Astrocyte of the spinal cord (primary cell): Measurements from ENCODE around the gene PCDHGA1.

Source experiments
- DNase-seq: peaks from one replicate; pipeline ENCODE4 v3.0.0; 2011; ENCODE audit warnings: low read depth, low spot score
- H3K4me3 ChIP-seq: 2 replicates; pipeline ENCODE4 v1.5.1; 2011; ENCODE audit warnings: low read depth, mild to moderate bottlenecking, low read length, moderate library complexity
- in situ Hi-C: cut with HindIII; loops from 2 replicates; pipeline ENCODE4 v1.10.0; 2017; ENCODE audit warnings: low sequenced_read_pairs
- TF ChIP-seq, protein P1 (sequence below): IDR thresholded peaks from 2 replicates; pipeline ENCODE4 v1.5.1; 2012; ENCODE audit warnings: low read depth, mild to moderate bottlenecking, low read length, inconsistent platforms

The PCDHGA1 gene

GRCh38 chr5:141523991-141524390, 193.7 kb downstream of the PCDHGA1 start:
- DNase-seq = no peak
- in situ Hi-C loops = no loop called here
- TF ChIP-seq, protein P1, sequence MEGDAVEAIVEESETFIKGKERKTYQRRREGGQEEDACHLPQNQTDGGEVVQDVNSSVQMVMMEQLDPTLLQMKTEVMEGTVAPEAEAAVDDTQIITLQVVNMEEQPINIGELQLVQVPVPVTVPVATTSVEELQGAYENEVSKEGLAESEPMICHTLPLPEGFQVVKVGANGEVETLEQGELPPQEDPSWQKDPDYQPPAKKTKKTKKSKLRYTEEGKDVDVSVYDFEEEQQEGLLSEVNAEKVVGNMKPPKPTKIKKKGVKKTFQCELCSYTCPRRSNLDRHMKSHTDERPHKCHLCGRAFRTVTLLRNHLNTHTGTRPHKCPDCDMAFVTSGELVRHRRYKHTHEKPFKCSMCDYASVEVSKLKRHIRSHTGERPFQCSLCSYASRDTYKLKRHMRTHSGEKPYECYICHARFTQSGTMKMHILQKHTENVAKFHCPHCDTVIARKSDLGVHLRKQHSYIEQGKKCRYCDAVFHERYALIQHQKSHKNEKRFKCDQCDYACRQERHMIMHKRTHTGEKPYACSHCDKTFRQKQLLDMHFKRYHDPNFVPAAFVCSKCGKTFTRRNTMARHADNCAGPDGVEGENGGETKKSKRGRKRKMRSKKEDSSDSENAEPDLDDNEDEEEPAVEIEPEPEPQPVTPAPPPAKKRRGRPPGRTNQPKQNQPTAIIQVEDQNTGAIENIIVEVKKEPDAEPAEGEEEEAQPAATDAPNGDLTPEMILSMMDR = no peak
- no peak overlapping the region for H3K4me3 ChIP-seq

- no peak overlapping the region for H3K4me3 ChIP-seq
- in situ Hi-C loops = no loop called here
- DNase-seq = peak; percentile 97
- TF ChIP-seq, protein P1 = peak; percentile 98
These were observed 194.6 kb downstream of the PCDHGA1 start for GRCh38 chr5:141524604-141525597.

DNA sequence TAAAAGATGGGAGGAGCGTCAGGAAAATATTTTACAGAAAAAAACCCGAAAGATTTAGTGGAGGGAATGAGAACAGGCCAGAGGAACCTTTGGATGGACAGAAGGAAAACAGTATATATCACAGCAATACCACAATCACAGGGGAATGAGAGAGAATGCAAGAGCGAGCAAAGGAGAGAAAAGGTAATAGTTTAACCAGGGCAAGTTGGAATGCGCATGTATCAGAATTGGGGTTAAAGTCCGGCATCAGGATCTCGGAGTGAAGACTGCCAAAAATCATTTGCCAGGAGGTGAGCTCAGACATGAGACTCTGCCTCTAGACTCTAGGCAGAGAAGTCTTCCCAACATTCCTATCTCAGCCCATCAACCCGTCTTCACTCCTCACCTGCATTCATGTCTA, 195.3 kb downstream of the PCDHGA1 start:
- in situ Hi-C loops = no loop called here
- TF ChIP-seq, protein P1 = no peak
- DNase-seq = no peak
- no peak overlapping the region for H3K4me3 ChIP-seq

DNA sequence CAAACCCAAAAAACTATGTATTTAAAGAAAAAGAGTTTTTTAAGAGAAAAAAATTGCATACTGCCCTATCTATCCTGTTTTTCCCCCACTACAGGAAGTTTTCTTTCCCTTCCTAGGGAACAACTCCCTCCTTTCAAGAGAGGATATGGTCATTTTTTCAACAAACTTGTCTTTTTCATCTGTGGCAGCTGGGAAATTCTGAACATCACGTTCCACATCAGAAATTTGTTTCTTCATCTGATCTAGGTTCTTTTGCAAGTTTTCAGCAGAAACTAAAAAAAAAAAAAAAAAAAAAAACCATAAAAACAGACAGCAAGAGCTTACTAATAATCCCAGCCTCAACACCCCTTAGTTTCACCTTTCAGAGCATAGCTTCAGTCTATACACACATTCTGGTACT, 197.1 kb downstream of the PCDHGA1 start:
- TF ChIP-seq, protein P1 = no peak
- no peak for DNase-seq
- no peak overlapping the region for H3K4me3 ChIP-seq
- in situ Hi-C loops = no loop called here

GRCh38 chr5:141528291-141528984, 198.1 kb downstream of the PCDHGA1 start:
- DNase-seq = no peak
- in situ Hi-C loops = no loop called here
- TF ChIP-seq, protein P1 = no peak
- H3K4me3 ChIP-seq = no peak overlapping the region

DNA sequence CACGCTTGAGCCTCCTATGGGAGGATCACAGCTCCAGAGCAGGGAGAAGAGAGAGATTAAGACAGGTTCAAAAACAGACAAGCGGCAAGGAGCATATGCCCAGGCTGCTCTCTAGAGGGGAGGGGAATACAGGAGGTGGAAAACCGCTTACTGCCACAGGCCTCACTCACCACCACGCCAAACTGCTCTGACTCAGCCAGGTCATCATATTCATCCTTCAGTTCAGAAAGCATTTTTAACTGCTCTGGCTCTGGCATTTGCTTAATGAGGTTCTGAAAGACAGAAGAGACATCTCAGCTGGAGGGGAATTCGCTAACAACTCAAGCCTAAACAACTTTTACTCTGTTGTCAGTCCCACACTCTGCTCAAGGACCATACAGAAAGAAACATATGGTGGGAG, 198.7 kb downstream of the PCDHGA1 start:
- in situ Hi-C loops = no loop called here
- H3K4me3 ChIP-seq = no peak overlapping the region
- TF ChIP-seq, protein P1 = no peak
- DNase-seq = peak; percentile 74
